ENCODE results near the gene RAD52. TPM values are rescaled to one million over a fixed set of nuclear protein-coding genes. Genes with fewer than 3 reads are reported as not detected.

RAD52 gene
- total and polyA plus RNA-seq, 7 donors = 5.9 to 14.4 (median 7.2) TPM

GRCh38 chr12:954741-955140 is 5.2 kb upstream of the RAD52 start:
- intact Hi-C loops (cut with DNase I) = loop anchor here (5.0 kb wide), 2 partner anchors 137 to 387 kb away; no protein-coding TSS in a partner anchor
- no peaks in the 10 kb centered on the region for H3K4me1 ChIP-seq
- TF ChIP-seq CTCF (IDR thresholded peaks at IDR 0.05) = no peak

DNA sequence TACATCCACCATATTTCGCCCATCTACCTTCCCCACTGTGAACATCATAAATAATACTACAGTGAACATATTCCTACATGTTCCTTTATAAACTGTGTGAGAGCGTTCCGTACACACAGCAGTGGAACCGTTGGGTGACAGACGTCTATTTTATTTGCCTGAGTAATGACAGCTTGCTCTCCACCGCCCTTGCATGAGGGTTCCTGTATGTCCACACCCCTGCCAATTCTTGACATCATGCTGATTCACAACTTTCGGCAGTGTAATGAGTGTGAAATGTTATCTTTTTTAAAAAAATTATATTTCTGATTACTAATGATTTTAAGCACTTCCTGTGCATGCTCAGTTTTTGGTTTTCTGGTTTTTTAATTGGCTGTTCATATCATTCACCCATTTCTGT is 4.3 kb upstream of the RAD52 start:
- Histone ChIP-seq H3K36me3 (ENCODE audit: insufficient read depth in 1 of 2, low read depth in 1 of 2) (no peaks in the 10 kb centered on the region), H3K4me1 (no peaks in the 10 kb centered on the region), H3K9me3 (no peaks in the 10 kb centered on the region), H3K4me3 (no peak overlapping the region), H3K27ac (no peak overlapping the region), H3K27me3 (ENCODE audit: insufficient read depth in 3 of 3, low read length in 2 of 3) (no peaks in the 10 kb centered on the region)
- 71 to 75% (median 73%) methylated on average over 7 of the region's 7 CpGs for WGBS, 3 donors
- DNase-seq (no peak), ATAC-seq (no peak)
- TF ChIP-seq CTCF (IDR thresholded peaks at IDR 0.05) = no peak
- intact Hi-C loops (cut with DNase I) = loop anchor here (5.0 kb wide), 2 partner anchors 136 to 386 kb away; no protein-coding TSS in a partner anchor

More at GRCh38 chr12:954741-955140, 5.2 kb upstream of the RAD52 start:
- H3K27ac ChIP-seq = no peak overlapping the region
- H3K27me3 ChIP-seq (ENCODE audit: insufficient read depth in 3 of 3, low read length in 2 of 3) = no peaks in the 10 kb centered on the region
- ATAC-seq (no peak), DNase-seq (no peak)
- no peaks in the 10 kb centered on the region for H3K36me3 ChIP-seq (ENCODE audit: insufficient read depth in 1 of 2, low read depth in 1 of 2)
- no peaks in the 10 kb centered on the region for H3K9me3 ChIP-seq
- H3K4me3 ChIP-seq = no peak overlapping the region

DNA sequence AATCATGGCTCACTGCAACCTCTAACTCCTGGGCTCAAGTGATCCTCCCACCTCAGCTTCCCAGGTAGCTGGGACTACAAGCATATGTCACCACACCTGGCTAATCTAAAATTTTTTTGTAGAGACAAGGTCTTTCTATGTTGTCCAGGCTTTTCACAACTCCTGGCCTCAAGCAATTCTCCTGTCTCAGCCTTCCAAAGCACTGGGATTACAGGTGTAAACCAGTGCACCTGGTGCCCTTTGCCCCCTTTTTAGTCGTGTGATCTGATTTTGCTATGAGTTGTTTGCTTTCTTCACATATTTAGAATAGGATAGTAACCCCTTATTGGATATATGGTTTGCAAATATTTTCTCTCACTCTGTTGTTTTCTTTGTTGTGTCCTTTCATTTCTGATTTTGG is 1.7 kb upstream of the RAD52 start:
- Histone ChIP-seq H3K9me3 (no peaks in the 10 kb centered on the region), H3K27ac (no peak overlapping the region), H3K4me1 (peaks cover 17% of the 10 kb centered on the region), H3K36me3 (ENCODE audit: insufficient read depth in 1 of 2, low read depth in 1 of 2) (no peaks in the 10 kb centered on the region), H3K4me3 (no peak overlapping the region), H3K27me3 (ENCODE audit: insufficient read depth in 3 of 3, low read length in 2 of 3) (no peaks in the 10 kb centered on the region)
- no peak for ATAC-seq
- WGBS, 3 donors = 38 to 56% (median 52%) methylated on average over 1 of the region's 1 CpG
- DNase-seq = no peak
- no peak for TF ChIP-seq CTCF (IDR thresholded peaks at IDR 0.05)
- intact Hi-C loops (cut with DNase I) = loop anchor here (5.0 kb wide), 2 partner anchors 134 to 384 kb away; no protein-coding TSS in a partner anchor

- Histone ChIP-seq H3K27ac (peak overlapping the region; percentile 97), H3K27me3 (ENCODE audit: insufficient read depth in 3 of 3, low read length in 2 of 3) (no peaks in the 10 kb centered on the region), H3K4me3 (peak overlapping the region; percentile 95), H3K4me1 (peaks cover 32% of the 10 kb centered on the region), H3K36me3 (ENCODE audit: insufficient read depth in 1 of 2, low read depth in 1 of 2) (peaks cover 3 to 9% of the 10 kb centered on the region in 2 donors), H3K9me3 (no peaks in the 10 kb centered on the region)
- WGBS, 3 donors = 82 to 86% (median 85%) methylated on average over 9 of the region's 9 CpGs
- intact Hi-C loops (cut with DNase I) = loop anchor here (2.0 to 10.0 kb wide), 3 partner anchors 193 to 377 kb away; partner anchors contain the start of gene WNK1 (in 1 of the 2)
- TF ChIP-seq CTCF (IDR thresholded peaks at IDR 0.05) = no peak
- ATAC-seq = no peak
- no peak for DNase-seq
Observed at GRCh38 chr12:948238-948637, 1.3 kb downstream of the RAD52 start.

- Histone ChIP-seq H3K27me3 (ENCODE audit: insufficient read depth in 3 of 3, low read length in 2 of 3) (no peaks in the 10 kb centered on the region), H3K27ac (peak overlapping the region; percentile 97), H3K4me3 (no peak overlapping the region), H3K4me1 (peaks cover 44% of the 10 kb centered on the region), H3K9me3 (no peaks in the 10 kb centered on the region), H3K36me3 (ENCODE audit: insufficient read depth in 1 of 2, low read depth in 1 of 2) (peaks cover 3 to 16% of the 10 kb centered on the region in 2 donors)
- intact Hi-C loops (cut with DNase I) = loop anchor here (10.0 kb wide), 2 partner anchors 192 to 302 kb away; partner anchors contain the start of gene WNK1 (in 1 of the 2)
- no peak for TF ChIP-seq CTCF (IDR thresholded peaks at IDR 0.05)
- no peak for DNase-seq
- WGBS, 3 donors = 80 to 87% (median 82%) methylated on average over 6 of the region's 6 CpGs
- no peak for ATAC-seq
Observed at GRCh38 chr12:946631-947030, 2.9 kb downstream of the RAD52 start.
